ENCODE data around the gene RNF217.
A peak's percentile ranks its signal among the peaks of the same experiment; 100 is the strongest.

Gene RNF217

GRCh38 chr6:125018136-125018535 lies 55.9 kb downstream of the RNF217 start:
- Histone ChIP-seq H3K79me2 (peaks cover 55% of the 10 kb centered on the region), H3K4me1 (peaks cover 30% of the 10 kb centered on the region), H3K4me3 (ENCODE audit: low read depth, low read length) (no peak overlapping the region), H2AFZ (no peak overlapping the region), H3K27ac (no peak overlapping the region), H3K27me3 (ENCODE audit: control insufficient read depth, insufficient read depth, low read length) (no peaks in the 10 kb centered on the region), H3K4me2 (ENCODE audit: low read length) (peak overlapping the region; percentile 13), H3K9me3 (ENCODE audit: control insufficient read depth, low read length) (no peaks in the 10 kb centered on the region), H3K36me3 (ENCODE audit: control insufficient read depth, insufficient read depth, low read length) (no peaks in the 10 kb centered on the region), H3K9ac (no peak overlapping the region)
- no peak for TF ChIP-seq CTCF (IDR thresholded peaks at IDR 0.05)

- peaks cover 61% of the 10 kb centered on the region for H3K79me2 ChIP-seq
- H3K9ac ChIP-seq, result no peak overlapping the region
- H3K4me2 ChIP-seq (ENCODE audit: low read length), result peak overlapping the region; percentile 2
- no peaks in the 10 kb centered on the region for H3K9me3 ChIP-seq (ENCODE audit: control insufficient read depth, low read length)
- no peak overlapping the region for H2AFZ ChIP-seq
- H3K27ac ChIP-seq, result no peak overlapping the region
- H3K4me3 ChIP-seq (ENCODE audit: low read depth, low read length), result no peak overlapping the region
- no peak for TF ChIP-seq CTCF (IDR thresholded peaks at IDR 0.05)
- H3K36me3 ChIP-seq (ENCODE audit: control insufficient read depth, insufficient read depth, low read length), result no peaks in the 10 kb centered on the region
- H3K4me1 ChIP-seq, result peaks cover 21% of the 10 kb centered on the region
- no peaks in the 10 kb centered on the region for H3K27me3 ChIP-seq (ENCODE audit: control insufficient read depth, insufficient read depth, low read length)
Measured at GRCh38 chr6:125019281-125019680, 57.0 kb downstream of the RNF217 start.

GRCh38 chr6:125019918-125020317 lies 57.7 kb downstream of the RNF217 start:
- no peak overlapping the region for H2AFZ ChIP-seq

GRCh38 chr6:125020385-125020784 lies 58.1 kb downstream of the RNF217 start:
- H3K4me2 ChIP-seq (ENCODE audit: low read length), result peak overlapping the region; percentile 3
- H3K4me3 ChIP-seq (ENCODE audit: low read depth, low read length), result peak overlapping the region; percentile 15
- H3K27me3 ChIP-seq (ENCODE audit: control insufficient read depth, insufficient read depth, low read length), result no peaks in the 10 kb centered on the region
- H3K9ac ChIP-seq, result no peak overlapping the region
- peaks cover 56% of the 10 kb centered on the region for H3K79me2 ChIP-seq
- no peak for TF ChIP-seq CTCF (IDR thresholded peaks at IDR 0.05)
- H3K4me1 ChIP-seq, result peaks cover 26% of the 10 kb centered on the region
- no peaks in the 10 kb centered on the region for H3K36me3 ChIP-seq (ENCODE audit: control insufficient read depth, insufficient read depth, low read length)
- no peak overlapping the region for H2AFZ ChIP-seq
- peak overlapping the region; percentile 11 for H3K27ac ChIP-seq
- no peaks in the 10 kb centered on the region for H3K9me3 ChIP-seq (ENCODE audit: control insufficient read depth, low read length)

More at GRCh38 chr6:125019918-125020317, 57.7 kb downstream of the RNF217 start:
- no peaks in the 10 kb centered on the region for H3K36me3 ChIP-seq (ENCODE audit: control insufficient read depth, insufficient read depth, low read length)
- peak overlapping the region; percentile 11 for H3K27ac ChIP-seq
- peaks cover 60% of the 10 kb centered on the region for H3K79me2 ChIP-seq
- H3K9ac ChIP-seq, result no peak overlapping the region
- H3K4me3 ChIP-seq (ENCODE audit: low read depth, low read length), result no peak overlapping the region
- no peaks in the 10 kb centered on the region for H3K27me3 ChIP-seq (ENCODE audit: control insufficient read depth, insufficient read depth, low read length)
- H3K4me1 ChIP-seq, result peaks cover 23% of the 10 kb centered on the region
- H3K4me2 ChIP-seq (ENCODE audit: low read length), result peak overlapping the region; percentile 3
- no peak for TF ChIP-seq CTCF (IDR thresholded peaks at IDR 0.05)
- no peaks in the 10 kb centered on the region for H3K9me3 ChIP-seq (ENCODE audit: control insufficient read depth, low read length)

- no peaks in the 10 kb centered on the region for H3K36me3 ChIP-seq (ENCODE audit: control insufficient read depth, insufficient read depth, low read length)
- peak overlapping the region; percentile 13 for H3K4me2 ChIP-seq (ENCODE audit: low read length)
- no peak overlapping the region for H2AFZ ChIP-seq
- peak overlapping the region; percentile 0 for H3K27ac ChIP-seq
- no peaks in the 10 kb centered on the region for H3K9me3 ChIP-seq (ENCODE audit: control insufficient read depth, low read length)
- no peak overlapping the region for H3K4me3 ChIP-seq (ENCODE audit: low read depth, low read length)
- no peaks in the 10 kb centered on the region for H3K27me3 ChIP-seq (ENCODE audit: control insufficient read depth, insufficient read depth, low read length)
- H3K79me2 ChIP-seq, result peaks cover 61% of the 10 kb centered on the region
- peaks cover 34% of the 10 kb centered on the region for H3K4me1 ChIP-seq
- no peak overlapping the region for H3K9ac ChIP-seq
- no peak for TF ChIP-seq CTCF (IDR thresholded peaks at IDR 0.05)
Measured at GRCh38 chr6:125022391-125022989, 60.3 kb downstream of the RNF217 start.
